ENCODE data around the gene NR2E1.

GRCh38 chr6:108168501-108169463 is 3.0 kb downstream of the NR2E1 start:
- TF ChIP-seq CTCF (conservative IDR thresholded peaks at IDR 0.05): no peak
- TF ChIP-seq EZH2 (IDR thresholded peaks at IDR 0.05; ENCODE audit: low read depth): no peak
